IMR-90 (cell line): ENCODE measurements around the gene GLIS1. TPM values are rescaled to one million over a fixed set of nuclear protein-coding genes. Genes with fewer than 3 reads are reported as not detected.

Experiments
- ATAC-seq: fragments of 200-7000 bp; cut with Tn5 transposase; 2 replicates; pipeline ENCODE4 v1.9.1; 2020; ENCODE audit warnings: low read depth, mild to moderate bottlenecking, moderate library complexity
- BruUV-seq: library from RNA; stranded (reverse); fragments of 400-500 nt; replicated peaks from 2 replicates; lab custom pipeline; 2021; lab: Mats Ljungman, UMichigan
- CTCF ChIA-PET: fragments of 300-600 bp; formaldehyde crosslinking; extraction: SDS; loops from one replicate; lab custom pipeline; 2021; ENCODE audit warnings: antibody characterized with exemption; lab: Yijun Ruan, JAX
- POLR2A ChIA-PET: fragments of 300-600 bp; sonication (Branson Sonifier 250); formaldehyde crosslinking; loops from one replicate; lab custom pipeline; 2022; ENCODE audit warnings: antibody characterized with exemption; ENCODE audit not compliant: unreplicated experiment; lab: Charles Lee
- DNase-seq: peaks from one replicate; pipeline ENCODE4 v3.0.0; 2013
- H2AFZ ChIP-seq: replicated peaks from 2 replicates; pipeline ENCODE3; 2013; ENCODE audit warnings: low read length, mild to moderate bottlenecking; ENCODE audit not compliant: poor library complexity
- H2AK5ac ChIP-seq: 2 replicates; pipeline ENCODE4 v1.6.1; 2013; ENCODE audit warnings: low read depth, low read length, inconsistent platforms
- H2AK9ac ChIP-seq: replicated peaks from 2 replicates; pipeline ENCODE3; 2013; ENCODE audit warnings: mild to moderate bottlenecking, low read depth, low read length, moderate library complexity; ENCODE audit not compliant: poor library complexity
- H2BK120ac ChIP-seq: 2 replicates; pipeline ENCODE4 v1.6.1; 2013; ENCODE audit warnings: low read depth, low read length, inconsistent platforms
- H2BK15ac ChIP-seq: 3 replicates; pipeline ENCODE4 v1.6.1; 2013; ENCODE audit warnings: low read depth, low read length, inconsistent platforms
- H2BK20ac ChIP-seq: 2 replicates; pipeline ENCODE4 v1.6.1; 2013; ENCODE audit warnings: low read depth, mild to moderate bottlenecking, inconsistent platforms, low read length, moderate library complexity
- H2BK5ac ChIP-seq: 2 replicates; pipeline ENCODE4 v1.6.1; 2013; ENCODE audit warnings: mild to moderate bottlenecking, low read depth, low read length, inconsistent platforms; ENCODE audit not compliant: poor library complexity, severe bottlenecking
- H3K14ac ChIP-seq: replicated peaks from 2 replicates; pipeline ENCODE4 v1.6.1; 2013; ENCODE audit warnings: low read depth, low read length, inconsistent platforms
- H3K18ac ChIP-seq: 2 replicates; pipeline ENCODE4 v1.6.1; 2013; ENCODE audit warnings: low read depth, low read length, control low read depth
- H3K23ac ChIP-seq: 2 replicates; pipeline ENCODE4 v1.6.1; 2013; ENCODE audit warnings: low read depth, low read length, inconsistent platforms
- H3K27ac ChIP-seq: 2 replicates; pipeline ENCODE4 v1.5.1; 2013; ENCODE audit warnings: mild to moderate bottlenecking, control low read depth, low read length; ENCODE audit not compliant: insufficient read depth
- H3K27me3 ChIP-seq: 2 replicates; pipeline ENCODE4 v1.6.1; 2013; ENCODE audit warnings: low read length; ENCODE audit not compliant: control insufficient read depth, insufficient read depth
- H3K36me3 ChIP-seq: 2 replicates; pipeline ENCODE4 v1.6.1; 2013; ENCODE audit warnings: low read length, mixed read lengths; ENCODE audit not compliant: control insufficient read depth, insufficient read depth
- H3K4ac ChIP-seq: 2 replicates; pipeline ENCODE4 v1.6.1; 2013; ENCODE audit warnings: low read depth, low read length, inconsistent platforms
- H3K4me1 ChIP-seq: 2 replicates; pipeline ENCODE4 v1.6.1; 2013; ENCODE audit warnings: low read length, mixed read lengths; ENCODE audit not compliant: control insufficient read depth, insufficient read depth
- H3K4me2 ChIP-seq: 2 replicates; pipeline ENCODE4 v1.6.1; 2013; ENCODE audit warnings: low read depth, mild to moderate bottlenecking, control low read depth, low read length, moderate library complexity
- H3K4me3 ChIP-seq: 2 replicates; pipeline ENCODE4 v1.5.1; 2013; ENCODE audit warnings: low read depth, mild to moderate bottlenecking, control low read depth, low read length, moderate library complexity; ENCODE audit not compliant: insufficient read depth
- H3K56ac ChIP-seq: 2 replicates; pipeline ENCODE4 v1.6.1; 2013; ENCODE audit warnings: low read length, inconsistent platforms; ENCODE audit not compliant: insufficient read depth; ENCODE audit errors: extremely low read depth
- H3K79me1 ChIP-seq, 2 experiments: 2 replicates each; pipeline ENCODE4 v1.6.1; 2013; ENCODE audit warnings: low read length in 2 of 2, inconsistent platforms in 1 of 2, low read depth in 1 of 2
- H3K9ac ChIP-seq: 2 replicates; pipeline ENCODE4 v1.6.1; 2013; ENCODE audit warnings: low read depth, low read length, control low read depth
- H3K9me1 ChIP-seq: 2 replicates; pipeline ENCODE4 v1.6.1; 2013; ENCODE audit warnings: low read length, inconsistent platforms; ENCODE audit not compliant: insufficient read depth
- H3K9me3 ChIP-seq: 2 replicates; pipeline ENCODE4 v1.6.1; 2013; ENCODE audit warnings: low read length; ENCODE audit not compliant: control insufficient read depth, insufficient read depth
- H4K20me1 ChIP-seq: 2 replicates; pipeline ENCODE4 v1.6.1; 2013; ENCODE audit warnings: low read length, inconsistent platforms; ENCODE audit not compliant: insufficient read depth
- H4K5ac ChIP-seq: 2 replicates; pipeline ENCODE4 v1.6.1; 2013; ENCODE audit warnings: mild to moderate bottlenecking, low read depth, low read length, control low read depth
- H4K8ac ChIP-seq, 2 experiments: 2 replicates each; pipeline ENCODE4 v1.6.1; 2013; ENCODE audit warnings: low read depth in 2 of 2, low read length in 2 of 2, control low read depth in 1 of 2, inconsistent platforms in 1 of 2
- H4K91ac ChIP-seq: 2 replicates; pipeline ENCODE4 v1.6.1; 2013; ENCODE audit warnings: low read depth, low read length, inconsistent platforms; ENCODE audit not compliant: insufficient read depth
- BHLHE40 ChIP-seq: fragments of 150-350 bp; IDR thresholded peaks from 2 replicates; pipeline ENCODE4 v1.6.1; 2016; ENCODE audit warnings: mild to moderate bottlenecking, low read depth, low read length
- CEBPB ChIP-seq: IDR thresholded peaks from 2 replicates; pipeline ENCODE4 v1.6.1; 2012; ENCODE audit warnings: low read depth, low read length, improper control_type of control experiment
- CHD1 ChIP-seq: IDR thresholded peaks from 2 replicates; pipeline ENCODE4 v1.6.1; 2012; ENCODE audit warnings: low read depth, low read length, improper control_type of control experiment
- CTCF ChIP-seq: conservative IDR thresholded peaks from 2 replicates; pipeline ENCODE4 v1.5.1; 2012; ENCODE audit warnings: mild to moderate bottlenecking, low read depth, low read length, improper control_type of control experiment
- MAFK ChIP-seq: IDR thresholded peaks from 2 replicates; pipeline ENCODE4 v1.6.1; 2012; ENCODE audit warnings: low read depth, low read length, improper control_type of control experiment
- MAZ ChIP-seq: IDR thresholded peaks from 2 replicates; pipeline ENCODE4 v1.6.1; 2012; ENCODE audit warnings: low read depth, mild to moderate bottlenecking, low read length, improper control_type of control experiment, moderate library complexity, borderline replicate concordance
- RAD21 ChIP-seq: IDR thresholded peaks from 2 replicates; pipeline ENCODE4 v1.6.1; 2012; ENCODE audit warnings: low read length, improper control_type of control experiment
- RFX5 ChIP-seq: IDR thresholded peaks from 2 replicates; pipeline ENCODE4 v1.8.0; 2012; ENCODE audit warnings: low read depth, mild to moderate bottlenecking, low read length, moderate library complexity
- SMC3 ChIP-seq: fragments of 150-350 bp; IDR thresholded peaks from 2 replicates; pipeline ENCODE4 v1.6.1; 2016; ENCODE audit warnings: low read depth, mild to moderate bottlenecking, antibody characterized with exemption, low read length, moderate library complexity
- USF2 ChIP-seq: fragments of 150-350 bp; IDR thresholded peaks from 2 replicates; pipeline ENCODE4 v1.6.1; 2017; ENCODE audit warnings: mild to moderate bottlenecking, antibody characterized with exemption, low read length, low read depth
- WGBS, 2 experiments: methylation state at CpG; one replicate each; pipeline versions ENCODE4 v1.1.5 to v1.1.7; 2013; ENCODE audit warnings: missing lambda C conversion rate in 2 of 2; ENCODE audit not compliant: insufficient read length in 1 of 2; ENCODE audit errors: extremely low coverage in 2 of 2; 5-methylcytosine and 5-hydroxymethylcytosine counted together
- dilution Hi-C: fragments of 300-500 bp; cut with HindIII; formaldehyde crosslinking; loops from one replicate; pipeline ENCODE4 v1.14.3; 2018; ENCODE audit warnings: low sequenced_read_pairs; ENCODE audit not compliant: unreplicated experiment
- in situ Hi-C: fragments of 300-500 bp; cut with MboI; formaldehyde crosslinking; loops from 3 replicates; pipeline ENCODE4 v1.14.3; 2019; ENCODE audit warnings: low sequenced_read_pairs, inconsistent platforms, mixed read lengths
- intact Hi-C: fragments of 100-400 bp; cut with micrococcal nuclease; formaldehyde crosslinking; loops from 2 replicates; pipeline ENCODE4 v1.10.0; 2022
- polyA plus RNA-seq, 3 experiments: library from polyadenylated mRNA; depleted of rRNA; stranded (reverse); fragments of >200 nt; gene quantifications; 2 replicates each; pipeline ENCODE4 v1.2.3, GENCODE V29; 2012; ENCODE audit warnings: low replicate concordance in 1 of 3
- total RNA-seq: library from RNA; depleted of rRNA; stranded (reverse); fragments of >200 nt; gene quantifications from 2 replicates; pipeline ENCODE4 v1.2.3, GENCODE V29; 2012

Gene GLIS1
- total and polyA plus RNA-seq, 2 of the 4 experiments (the other 2 are of a cell fraction): 0.18 to 2.3 TPM

GRCh38 chr1:53700776-53701175 lies 38.2 kb downstream of the GLIS1 start:
- no peak overlapping the region for H3K4ac ChIP-seq
- H3K4me2 ChIP-seq: no peak overlapping the region
- ChIA-PET CTCF (no interaction called here), POLR2A (no interaction called here)
- H4K20me1 ChIP-seq: peaks cover 26% of the 10 kb centered on the region
- H2BK20ac ChIP-seq: no peak overlapping the region
- H3K4me1 ChIP-seq: peaks cover 2% of the 10 kb centered on the region; the same call in 1 of the 2 replicates
- no peak overlapping the region for H4K5ac ChIP-seq
- dilution Hi-C loops (no loop called here), in situ Hi-C loops (no loop called here), intact Hi-C loops (no loop called here)
- H3K79me1 ChIP-seq: peaks cover 3 to 10% of the 10 kb centered on the region in 2 experiments; a peak in 2 of 4 replicates
- H2BK120ac ChIP-seq: no peak overlapping the region
- no peaks in the 10 kb centered on the region for H3K9me1 ChIP-seq
- H3K27ac ChIP-seq: no peak overlapping the region
- H2AK9ac ChIP-seq: no peak overlapping the region
- no peak overlapping the region; the same call in 1 of the 2 replicates for H3K23ac ChIP-seq
- peaks cover 4% of the 10 kb centered on the region for H3K27me3 ChIP-seq
- H2AK5ac ChIP-seq: no peak overlapping the region
- no peak overlapping the region for H4K91ac ChIP-seq
- H2BK5ac ChIP-seq: no peak overlapping the region
- H3K9ac ChIP-seq: no peak overlapping the region
- H2AFZ ChIP-seq: no peak overlapping the region
- WGBS, 2 experiments: 80% methylated on average over 1 of the region's 3 CpGs; no CpG with 5 or more reads in 1 of the 2 experiments
- no peak overlapping the region for H3K4me3 ChIP-seq
- H3K56ac ChIP-seq: no peak overlapping the region
- no peak overlapping the region for H3K18ac ChIP-seq
- ATAC-seq (no peak), DNase-seq (no peak)
- BruUV-seq: no TSS peak
- no peak overlapping the region for H3K14ac ChIP-seq
- TF ChIP-seq CTCF (no peak), RAD21 (no peak), MAZ (no peak), MAFK (no peak), SMC3 (no peak), USF2 (no peak), CHD1 (no peak), BHLHE40 (no peak), CEBPB (no peak), RFX5 (no peak)
- H3K9me3 ChIP-seq: no peaks in the 10 kb centered on the region
- no peak overlapping the region for H2BK15ac ChIP-seq
- H4K8ac ChIP-seq: no peak overlapping the region
- H3K36me3 ChIP-seq: no peaks in the 10 kb centered on the region; the same call in none of the 2 replicates
